Immature natural killer cell (primary cell): ENCODE measurements around the gene ALDH1A1. TPM values are rescaled to one million over a fixed set of nuclear protein-coding genes. Genes with fewer than 3 reads are reported as not detected.

Experiments
- DNase-seq, 3 donors: peaks; one replicate each; pipeline ENCODE4 v3.0.0; 2022; ENCODE audit warnings: mixed read lengths in 1 of 3
- H3K27ac Mint-ChIP-seq, 6 donors: one replicate each; pipeline ENCODE4 v1.8.0; 2020; ENCODE audit warnings: mixed read lengths in 6 of 6, mild to moderate bottlenecking in 5 of 6, inconsistent platforms in 4 of 6, moderate library complexity in 3 of 6
- H3K27me3 Mint-ChIP-seq, 3 donors: one replicate each; pipeline ENCODE4 v1.8.0; 2020 to 2021; ENCODE audit warnings: low read depth in 3 of 3, mild to moderate bottlenecking in 3 of 3, mixed read lengths in 3 of 3, moderate library complexity in 3 of 3, inconsistent platforms in 1 of 3
- H3K36me3 Mint-ChIP-seq, 3 donors: one replicate each; pipeline ENCODE4 v1.8.0; 2020; ENCODE audit warnings: mixed read lengths in 3 of 3, inconsistent platforms in 2 of 3, mild to moderate bottlenecking in 2 of 3
- H3K4me1 Mint-ChIP-seq, 2 donors: one replicate each; pipeline ENCODE4 v1.8.0; 2020; ENCODE audit warnings: inconsistent platforms in 2 of 2, mild to moderate bottlenecking in 2 of 2, mixed read lengths in 2 of 2, moderate library complexity in 1 of 2
- H3K4me3 Mint-ChIP-seq, 5 donors: one replicate each; pipeline ENCODE4 v1.8.0; 2020; ENCODE audit warnings: mild to moderate bottlenecking in 5 of 5, mixed read lengths in 5 of 5, inconsistent platforms in 3 of 5, moderate library complexity in 3 of 5
- H3K9me3 Mint-ChIP-seq, 6 donors: one replicate each; pipeline ENCODE4 v1.8.0; 2020; ENCODE audit warnings: mild to moderate bottlenecking in 6 of 6, mixed read lengths in 6 of 6, inconsistent platforms in 4 of 6, moderate library complexity in 3 of 6
- polyA plus RNA-seq, 3 donors: library from polyadenylated mRNA; unstranded; fragments of 300-500 nt; fragmentation: Illumina TruSeq; gene quantifications; one replicate each; pipeline ENCODE4 v1.2.3, GENCODE V29; 2021

Gene ALDH1A1
- polyA plus RNA-seq = under 1 TPM in 1 of 3 donors, not detected in 2; 0.09 TPM

DNA sequence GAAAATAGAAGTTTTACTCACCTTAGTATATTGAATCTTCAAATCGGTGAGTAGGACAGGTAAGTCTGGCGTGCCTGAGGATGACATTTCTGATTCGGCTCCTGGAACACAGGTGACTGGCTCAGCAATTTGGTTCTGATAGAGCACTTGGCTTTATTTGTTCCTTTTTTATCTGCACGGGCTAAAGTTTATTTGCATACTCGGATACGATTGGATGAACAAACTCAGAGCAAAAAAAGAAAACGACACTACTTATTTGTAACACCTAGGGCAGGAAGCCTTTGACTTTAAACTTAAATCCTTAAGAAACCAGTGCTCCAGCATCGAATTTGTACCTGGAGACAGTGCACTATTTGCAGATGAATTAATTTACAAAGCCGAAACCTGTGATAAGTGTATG, at the start of gene ALDH1A1:
TSS of gene ALDH1A1 (minus strand) at position 140 of the 400 bp plus-strand sequence. CDS start at position 87, 53 bp downstream.
- Mint-ChIP-seq H3K9me3 (no peaks in the 10 kb centered on the region), H3K4me3 (peak within 1 kb of the TSS in 2 of 5 donors; percentile 15 to 45), H3K27me3 (peaks cover 2 to 6% (median 5%) of the 10 kb centered on the region in 3 donors), H3K27ac (no peak within 1 kb of the TSS), H3K4me1 (peaks cover 1 to 8% of the 10 kb centered on the region in 2 donors), H3K36me3 (no peaks in the 10 kb centered on the region)
- no peak for DNase-seq

DNA sequence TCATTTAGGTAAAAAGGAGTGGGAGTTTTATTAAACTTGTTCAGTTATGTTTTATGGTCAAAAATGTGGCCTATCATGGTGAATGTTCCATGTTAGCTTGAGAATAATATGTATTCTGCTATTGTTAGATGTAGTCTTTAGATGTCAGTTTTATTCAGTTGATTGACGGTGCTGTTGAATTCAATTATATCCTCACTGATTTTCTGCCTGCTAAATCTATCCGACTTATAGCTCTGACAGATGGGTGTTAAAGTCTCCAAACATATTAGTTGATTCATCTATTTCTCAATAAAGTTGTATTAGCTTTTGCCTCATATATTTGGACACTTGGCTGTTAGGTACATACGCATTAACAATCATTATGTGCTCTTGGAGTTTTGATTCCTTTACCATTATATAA, 49.0 kb upstream of the ALDH1A1 start:
- H3K27ac Mint-ChIP-seq = no peak overlapping the region
- H3K4me3 Mint-ChIP-seq = no peak overlapping the region
- no peaks in the 10 kb centered on the region for H3K36me3 Mint-ChIP-seq
- no peaks in the 10 kb centered on the region for H3K9me3 Mint-ChIP-seq
- no peaks in the 10 kb centered on the region for H3K4me1 Mint-ChIP-seq
- peaks cover 6 to 15% (median 13%) of the 10 kb centered on the region in 3 donors for H3K27me3 Mint-ChIP-seq
- DNase-seq = no peak

GRCh38 chr9:72998363-72998762, 45.5 kb upstream of the ALDH1A1 start:
- DNase-seq = no peak
- Mint-ChIP-seq H3K27me3 (peaks cover 2 to 6% (median 3%) of the 10 kb centered on the region in 3 donors), H3K9me3 (no peaks in the 10 kb centered on the region), H3K4me3 (no peak overlapping the region), H3K36me3 (no peaks in the 10 kb centered on the region), H3K4me1 (no peaks in the 10 kb centered on the region), H3K27ac (no peak overlapping the region)

- Mint-ChIP-seq H3K27ac (no peak overlapping the region), H3K36me3 (no peaks in the 10 kb centered on the region), H3K9me3 (no peaks in the 10 kb centered on the region), H3K27me3 (peaks cover 2 to 6% (median 2%) of the 10 kb centered on the region in 3 donors), H3K4me1 (no peaks in the 10 kb centered on the region), H3K4me3 (no peak overlapping the region)
- DNase-seq = no peak
Observed at GRCh38 chr9:72997387-72997995, 44.6 kb upstream of the ALDH1A1 start.

GRCh38 chr9:72996684-72997314, 43.9 kb upstream of the ALDH1A1 start:
- DNase-seq = no peak
- H3K9me3 Mint-ChIP-seq = no peaks in the 10 kb centered on the region
- H3K4me1 Mint-ChIP-seq = no peaks in the 10 kb centered on the region
- no peak overlapping the region for H3K27ac Mint-ChIP-seq
- H3K36me3 Mint-ChIP-seq = no peaks in the 10 kb centered on the region
- no peak overlapping the region for H3K4me3 Mint-ChIP-seq
- H3K27me3 Mint-ChIP-seq = peaks cover 2 to 6% (median 2%) of the 10 kb centered on the region in 3 donors

- no peaks in the 10 kb centered on the region for H3K4me1 Mint-ChIP-seq
- no peaks in the 10 kb centered on the region for H3K36me3 Mint-ChIP-seq
- no peak overlapping the region for H3K4me3 Mint-ChIP-seq
- no peaks in the 10 kb centered on the region for H3K9me3 Mint-ChIP-seq
- H3K27me3 Mint-ChIP-seq = peaks cover 1 to 2% (median 2%) of the 10 kb centered on the region in 3 donors
- no peak overlapping the region for H3K27ac Mint-ChIP-seq
- no peak for DNase-seq
Observed at GRCh38 chr9:72996114-72996513, 43.3 kb upstream of the ALDH1A1 start.

DNA sequence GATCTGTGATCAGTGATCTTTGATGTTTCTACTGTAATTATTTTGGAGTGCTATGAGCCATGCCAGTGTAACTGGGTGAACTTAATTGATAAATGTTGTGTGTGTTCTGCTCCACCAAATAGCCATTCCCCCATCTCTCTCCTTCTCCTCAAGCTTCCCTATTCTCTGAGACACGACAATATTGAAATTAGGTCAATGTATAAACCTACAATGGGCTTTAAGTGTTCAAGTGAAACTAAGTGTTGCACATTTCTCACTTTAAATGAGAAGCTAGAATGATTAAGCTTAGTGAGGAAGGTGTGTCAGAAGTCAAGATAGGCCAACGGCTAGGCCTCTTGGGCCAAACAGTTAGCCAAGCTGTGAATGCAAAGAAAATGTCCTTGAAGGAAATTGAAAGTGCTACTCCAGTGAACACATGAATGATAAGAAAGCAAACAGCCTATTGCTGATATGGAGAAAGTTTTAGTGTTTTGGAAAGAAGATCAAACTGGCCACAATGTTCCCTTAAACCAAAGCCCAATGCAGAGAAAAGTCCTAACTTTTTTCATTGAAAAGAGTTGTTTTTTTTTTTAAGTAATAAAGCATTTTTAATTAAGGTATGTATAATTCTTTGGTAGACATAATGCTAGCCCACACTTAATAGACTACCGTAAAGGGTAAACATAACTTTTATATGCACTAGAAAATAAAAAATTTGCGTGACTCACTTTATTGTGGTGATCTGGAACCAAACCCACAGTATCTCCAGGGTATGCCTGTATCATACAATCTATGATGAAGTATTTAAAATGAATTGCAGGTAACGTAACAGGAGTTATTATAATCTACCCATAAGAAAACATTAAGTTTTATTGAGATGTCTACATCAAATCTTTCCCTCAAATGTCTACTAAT, 42.5 kb upstream of the ALDH1A1 start:
- Mint-ChIP-seq H3K27me3 (peaks cover 1 to 2% (median 2%) of the 10 kb centered on the region in 3 donors), H3K4me1 (no peaks in the 10 kb centered on the region), H3K4me3 (no peak overlapping the region), H3K9me3 (no peaks in the 10 kb centered on the region), H3K36me3 (no peaks in the 10 kb centered on the region), H3K27ac (no peak overlapping the region)
- no peak for DNase-seq

- Mint-ChIP-seq H3K27ac (no peak overlapping the region), H3K36me3 (no peaks in the 10 kb centered on the region), H3K9me3 (no peaks in the 10 kb centered on the region), H3K27me3 (peaks cover 0 to 4% (median 0%) of the 10 kb centered on the region in 3 donors), H3K4me3 (no peak overlapping the region), H3K4me1 (no peaks in the 10 kb centered on the region)
- DNase-seq = no peak
Observed at GRCh38 chr9:72991772-72992171, 38.9 kb upstream of the ALDH1A1 start.

DNA sequence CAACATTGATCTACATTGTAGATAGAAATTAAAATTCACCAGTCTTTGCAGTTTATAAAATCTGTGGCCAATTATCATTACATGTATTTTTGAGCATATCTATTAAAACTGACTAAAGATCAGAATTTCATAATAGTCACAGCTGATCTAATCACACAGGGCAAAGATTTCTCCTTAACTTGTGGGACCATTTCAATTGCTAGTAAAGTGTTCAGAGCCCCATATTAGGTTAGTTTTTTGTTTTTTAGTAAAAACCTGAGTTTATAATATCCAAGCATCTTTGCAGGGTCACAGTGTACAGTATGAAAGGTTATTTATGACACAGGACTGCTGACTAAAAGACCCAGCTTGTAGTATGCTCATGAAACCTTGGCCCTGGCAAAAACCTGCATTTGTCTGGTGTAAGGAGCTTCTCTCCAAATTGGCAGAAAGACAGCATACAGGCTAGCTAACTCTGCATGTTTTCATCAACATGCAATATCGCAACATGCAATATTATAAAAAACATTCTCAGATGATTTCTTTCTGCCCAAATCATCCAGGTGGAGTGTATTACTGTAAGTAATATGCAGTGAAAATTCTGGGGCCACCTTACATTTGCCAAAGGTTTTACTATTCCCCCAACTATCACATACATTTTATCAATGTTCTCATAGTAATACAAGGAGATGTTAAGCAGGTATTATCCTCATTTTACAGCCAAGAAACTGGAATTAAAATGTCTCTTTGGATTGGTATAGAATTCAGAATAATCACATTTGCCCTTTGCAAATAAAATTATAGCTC, 37.7 kb upstream of the ALDH1A1 start:
- no peak overlapping the region for H3K4me3 Mint-ChIP-seq
- no peak overlapping the region for H3K27ac Mint-ChIP-seq
- H3K4me1 Mint-ChIP-seq = no peaks in the 10 kb centered on the region
- no peaks in the 10 kb centered on the region for H3K9me3 Mint-ChIP-seq
- H3K27me3 Mint-ChIP-seq = peaks cover 0 to 5% (median 3%) of the 10 kb centered on the region in 3 donors
- no peaks in the 10 kb centered on the region for H3K36me3 Mint-ChIP-seq
- no peak for DNase-seq

GRCh38 chr9:72986522-72987116, 33.8 kb upstream of the ALDH1A1 start:
- no peaks in the 10 kb centered on the region for H3K4me1 Mint-ChIP-seq
- H3K27me3 Mint-ChIP-seq = peaks cover 0 to 6% (median 3%) of the 10 kb centered on the region in 3 donors
- H3K27ac Mint-ChIP-seq = no peak overlapping the region
- H3K36me3 Mint-ChIP-seq = no peaks in the 10 kb centered on the region
- no peak for DNase-seq
- no peaks in the 10 kb centered on the region for H3K9me3 Mint-ChIP-seq
- no peak overlapping the region for H3K4me3 Mint-ChIP-seq

GRCh38 chr9:72985746-72986145, 32.9 kb upstream of the ALDH1A1 start:
- Mint-ChIP-seq H3K4me3 (no peak overlapping the region), H3K27ac (no peak overlapping the region), H3K27me3 (peaks cover 0 to 6% (median 3%) of the 10 kb centered on the region in 3 donors), H3K36me3 (no peaks in the 10 kb centered on the region), H3K9me3 (no peaks in the 10 kb centered on the region), H3K4me1 (no peaks in the 10 kb centered on the region)
- DNase-seq = no peak

DNA sequence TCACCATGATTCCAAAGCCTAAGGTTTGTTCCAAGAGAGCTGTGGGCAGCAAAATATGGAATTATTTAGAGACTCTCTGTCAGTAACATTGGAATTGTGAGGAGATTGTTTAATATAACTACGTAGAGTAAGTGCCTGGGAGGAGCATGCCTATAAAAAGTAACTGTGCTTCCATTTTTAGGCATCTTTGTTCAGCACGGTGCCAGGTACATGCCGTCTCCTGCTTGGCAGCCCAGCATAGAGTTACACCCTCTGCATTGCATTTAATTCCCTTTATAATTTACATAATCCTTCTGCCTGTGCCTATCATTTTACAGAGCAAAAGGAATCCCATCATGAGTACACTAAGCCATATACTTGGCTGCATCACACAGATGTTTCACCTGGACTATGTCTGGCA, 32.1 kb upstream of the ALDH1A1 start:
- Mint-ChIP-seq H3K27ac (no peak overlapping the region), H3K36me3 (no peaks in the 10 kb centered on the region), H3K9me3 (no peaks in the 10 kb centered on the region), H3K4me3 (no peak overlapping the region), H3K27me3 (peaks cover 0 to 6% (median 3%) of the 10 kb centered on the region in 3 donors), H3K4me1 (no peaks in the 10 kb centered on the region)
- no peak for DNase-seq

DNA sequence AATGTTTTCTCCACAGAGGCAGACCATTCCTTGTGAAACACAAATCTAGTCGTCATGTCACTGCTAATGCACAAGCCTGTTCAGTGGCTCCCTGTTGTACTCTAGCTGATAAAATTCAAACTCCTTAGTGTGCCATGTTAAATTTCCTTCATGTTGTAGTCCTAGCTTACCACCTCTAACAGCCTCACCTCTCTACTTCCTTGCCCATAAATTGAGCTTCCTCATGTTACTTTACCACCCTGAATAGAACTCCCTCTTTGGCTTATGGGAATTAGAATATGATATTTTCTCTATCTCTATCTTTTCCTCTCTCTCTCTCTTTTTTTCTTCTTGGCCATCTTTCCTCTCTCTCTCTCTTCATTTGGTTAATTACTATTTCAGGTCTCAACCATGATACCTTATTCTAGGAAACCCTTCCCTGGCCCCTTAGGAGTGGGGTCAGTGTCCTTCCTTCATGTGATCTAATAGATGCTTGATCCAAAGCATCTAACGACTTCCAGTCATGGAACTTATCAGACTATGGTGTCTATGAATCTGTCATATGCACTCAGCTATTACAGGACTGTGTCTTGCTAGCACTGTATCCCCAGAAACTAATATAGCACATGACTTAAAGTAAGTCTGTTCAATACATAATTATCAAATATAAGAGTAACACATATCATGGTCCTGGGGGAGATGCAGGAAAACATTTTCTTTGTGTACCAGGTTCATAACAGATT, 31.5 kb upstream of the ALDH1A1 start:
- H3K4me3 Mint-ChIP-seq = no peak overlapping the region

More for the DNA sequence above, 31.5 kb upstream of the ALDH1A1 start:
- DNase-seq = no peak
- Mint-ChIP-seq H3K4me1 (no peaks in the 10 kb centered on the region), H3K36me3 (no peaks in the 10 kb centered on the region), H3K27me3 (peaks cover 0 to 6% (median 3%) of the 10 kb centered on the region in 3 donors), H3K27ac (no peak overlapping the region), H3K9me3 (no peaks in the 10 kb centered on the region)
